RWPE2 (cell line): ENCODE data around the gene SPECC1.

ENCODE experiments used
- ATAC-seq: fragments of 200-7000 bp; cut with Tn5 transposase; 3 replicates; pipeline ENCODE4 v1.9.1; 2021; ENCODE audit warnings: low read depth
- DNase-seq: peaks from one replicate; pipeline ENCODE4 v3.0.0-alpha.2; 2020; ENCODE audit warnings: low spot score
- H3K27ac ChIP-seq: fragments of 450-650 bp; 2 replicates; pipeline ENCODE4 v1.5.1; 2017; ENCODE audit warnings: mild to moderate bottlenecking; ENCODE audit not compliant: poor library complexity, severe bottlenecking
- H3K27me3 ChIP-seq: fragments of 250-450 bp; sonication (Bioruptor Pico); 2 replicates; pipeline ENCODE4 v1.5.1; 2021; ENCODE audit warnings: mild to moderate bottlenecking, moderate library complexity; ENCODE audit not compliant: insufficient read depth, poor library complexity, severe bottlenecking
- H3K36me3 ChIP-seq: fragments of 250-450 bp; sonication (Bioruptor Pico); 2 replicates; pipeline ENCODE4 v1.5.1; 2020; ENCODE audit warnings: low read depth, mild to moderate bottlenecking, moderate library complexity
- H3K4me1 ChIP-seq: fragments of 250-450 bp; sonication (Bioruptor Pico); 2 replicates; pipeline ENCODE4 v1.5.1; 2021; ENCODE audit warnings: mild to moderate bottlenecking, moderate library complexity; ENCODE audit not compliant: insufficient read depth, poor library complexity, severe bottlenecking
- H3K4me3 ChIP-seq: fragments of 250-450 bp; sonication (Bioruptor Pico); 2 replicates; pipeline ENCODE4 v1.5.1; 2021; ENCODE audit warnings: mild to moderate bottlenecking, moderate library complexity; ENCODE audit not compliant: severe bottlenecking
- H3K9me3 ChIP-seq: fragments of 250-450 bp; sonication (Bioruptor Pico); 2 replicates; pipeline ENCODE4 v1.5.1; 2021; ENCODE audit warnings: mild to moderate bottlenecking, moderate library complexity; ENCODE audit not compliant: severe bottlenecking
- CTCF ChIP-seq: fragments of 450-650 bp; IDR thresholded peaks from one replicate; pipeline ENCODE4 v1.5.1; 2017; ENCODE audit warnings: mild to moderate bottlenecking, moderate library complexity; ENCODE audit not compliant: poor library complexity, severe bottlenecking

SPECC1 gene

DNA sequence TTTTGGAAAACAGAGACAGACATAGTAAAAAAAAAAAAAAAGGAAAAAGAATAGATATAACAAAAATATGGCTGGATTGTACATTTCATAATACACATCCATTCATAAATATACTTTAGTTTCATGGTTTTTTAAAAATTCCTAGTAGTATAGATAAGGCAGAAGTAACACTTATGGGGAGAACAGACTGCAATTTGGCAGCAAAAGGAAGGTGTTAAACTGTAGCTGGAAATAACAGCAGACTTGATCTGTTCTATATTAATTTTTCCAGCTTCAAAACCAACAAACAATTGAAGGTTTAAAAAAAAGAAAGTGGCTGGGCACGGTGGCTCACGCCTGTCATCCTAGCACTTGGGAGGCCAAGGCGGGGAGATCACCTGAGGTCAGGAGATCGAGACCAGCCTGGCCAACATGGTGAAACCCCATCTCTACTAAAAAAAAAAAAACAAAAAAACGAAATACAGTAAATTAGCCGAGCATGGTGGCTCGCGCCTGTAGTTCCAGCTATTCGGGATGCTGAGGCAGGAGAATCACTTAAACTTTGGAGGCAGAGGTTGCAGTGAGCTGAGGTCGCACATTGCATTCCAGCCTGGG is 191.8 kb downstream of the SPECC1 start:
- Histone ChIP-seq H3K4me3 (no peak overlapping the region), H3K4me1 (peaks cover 46% of the 10 kb centered on the region), H3K36me3 (peaks cover 3% of the 10 kb centered on the region; the same call in 1 of the 2 replicates), H3K9me3 (peaks cover 3% of the 10 kb centered on the region), H3K27me3 (no peaks in the 10 kb centered on the region), H3K27ac (peak overlapping the region; percentile 98)
- ATAC-seq (no peak), DNase-seq (no peak)
- no peak for TF ChIP-seq CTCF

DNA sequence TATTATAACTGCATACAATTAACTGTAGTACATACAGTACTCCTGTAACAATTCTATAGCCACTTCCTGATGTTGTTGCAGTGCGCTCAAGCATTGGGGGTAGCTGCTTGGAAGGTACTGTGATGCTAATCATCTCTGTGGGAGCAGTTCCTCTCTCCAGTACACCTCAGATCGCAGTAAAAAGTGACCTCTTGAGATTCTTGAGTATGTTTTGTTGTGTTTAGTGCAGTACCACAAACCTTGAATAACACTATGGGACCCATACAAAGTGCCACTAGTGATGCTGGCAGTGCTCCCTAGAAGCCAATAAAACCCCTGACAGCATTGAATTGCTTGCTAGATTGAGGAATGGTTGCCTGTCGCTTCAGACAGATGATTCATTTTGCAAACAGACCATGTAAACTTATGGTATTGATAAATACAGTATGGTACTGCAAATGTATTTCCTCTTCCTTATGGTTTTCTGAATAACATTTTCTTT is 193.0 kb downstream of the SPECC1 start:
- peaks cover 57% of the 10 kb centered on the region for H3K4me1 ChIP-seq
- no peak for TF ChIP-seq CTCF
- peak; percentile 26; the same call in 1 of the 3 replicates for ATAC-seq
- DNase-seq, result no peak
- H3K27me3 ChIP-seq, result no peaks in the 10 kb centered on the region
- peaks cover 3% of the 10 kb centered on the region for H3K9me3 ChIP-seq
- H3K36me3 ChIP-seq, result no peaks in the 10 kb centered on the region; the same call in 1 of the 2 replicates
- H3K4me3 ChIP-seq, result no peak overlapping the region
- H3K27ac ChIP-seq, result peak overlapping the region; percentile 98

DNA sequence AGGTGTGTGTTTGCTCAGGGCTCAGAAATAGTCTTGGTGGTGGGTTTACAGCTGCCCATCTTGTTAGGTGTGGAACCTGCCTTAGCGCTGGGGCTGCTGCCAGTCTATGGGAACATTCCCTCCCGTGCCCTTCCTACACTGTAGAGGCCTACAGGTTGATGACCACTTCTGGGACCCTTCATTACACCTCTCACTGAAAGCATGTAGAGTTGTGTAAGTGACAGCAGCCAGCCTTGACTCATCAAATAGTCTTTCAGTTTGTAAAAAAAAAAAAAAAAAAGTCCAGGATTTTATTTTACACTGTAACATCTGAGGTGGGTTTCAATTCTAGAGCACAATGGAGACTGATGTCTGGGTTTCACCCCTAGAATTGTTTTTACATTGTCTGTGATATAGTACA is 193.9 kb downstream of the SPECC1 start:
- peaks cover 3% of the 10 kb centered on the region for H3K9me3 ChIP-seq
- H3K4me1 ChIP-seq, result peaks cover 66% of the 10 kb centered on the region
- ATAC-seq (peak; percentile 33; the same call in 2 of the 3 replicates), DNase-seq (no peak)
- no peaks in the 10 kb centered on the region for H3K27me3 ChIP-seq
- peak overlapping the region; percentile 98 for H3K27ac ChIP-seq
- H3K36me3 ChIP-seq, result peaks cover 3% of the 10 kb centered on the region; the same call in 1 of the 2 replicates
- TF ChIP-seq CTCF, result no peak
- H3K4me3 ChIP-seq, result no peak overlapping the region

DNA sequence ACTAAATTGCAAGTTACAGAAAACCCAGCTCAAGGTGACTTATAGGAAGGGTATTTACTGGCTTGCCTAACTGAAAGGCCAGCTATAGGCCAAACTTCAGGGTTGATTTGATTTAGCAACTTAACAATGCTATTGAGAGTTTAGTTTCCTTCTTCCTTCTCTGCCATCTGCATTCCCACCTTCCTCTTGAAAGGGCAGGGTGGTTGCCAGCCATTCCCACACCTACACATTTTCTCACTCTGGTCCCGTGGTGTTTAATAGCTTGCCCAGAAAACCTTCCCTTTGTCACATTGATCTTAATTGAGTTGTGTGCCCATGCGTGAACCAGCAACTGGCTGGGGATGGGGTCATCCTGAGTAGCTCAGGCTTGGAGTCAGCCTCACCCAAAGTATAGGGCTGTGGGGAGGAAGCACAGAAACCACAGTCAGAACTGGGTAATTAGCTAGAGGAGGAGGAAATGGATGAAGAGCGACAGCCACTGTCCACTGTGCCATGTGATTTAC is 194.7 kb downstream of the SPECC1 start:
- H3K4me1 ChIP-seq, result peaks cover 72% of the 10 kb centered on the region
- no peak for DNase-seq
- H3K36me3 ChIP-seq, result peaks cover 11% of the 10 kb centered on the region
- no peak for TF ChIP-seq CTCF
- H3K27ac ChIP-seq, result peak overlapping the region; percentile 98
- H3K9me3 ChIP-seq, result no peaks in the 10 kb centered on the region
- H3K27me3 ChIP-seq, result no peaks in the 10 kb centered on the region
- no peak overlapping the region for H3K4me3 ChIP-seq
- no peak for ATAC-seq

DNA sequence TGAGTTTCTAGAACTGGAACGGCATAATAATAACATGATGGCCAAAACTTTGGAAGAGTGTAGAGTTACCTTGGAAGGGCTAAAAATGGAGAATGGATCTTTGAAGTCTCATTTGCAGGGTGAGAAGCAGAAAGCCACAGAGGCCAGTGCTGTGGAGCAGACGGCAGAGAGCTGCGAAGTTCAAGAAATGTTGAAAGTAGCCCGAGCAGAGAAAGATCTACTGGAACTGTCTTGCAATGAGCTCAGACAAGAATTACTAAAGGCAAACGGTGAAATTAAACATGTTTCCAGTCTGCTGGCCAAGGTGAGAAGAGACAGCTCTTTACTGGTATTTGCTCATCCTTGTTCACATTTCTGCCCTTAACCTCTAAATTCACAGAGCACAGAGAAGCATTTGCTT is 196.4 kb downstream of the SPECC1 start:
- peaks cover 66% of the 10 kb centered on the region for H3K4me1 ChIP-seq

More for the DNA sequence above, 196.4 kb downstream of the SPECC1 start:
- no peak for TF ChIP-seq CTCF
- no peaks in the 10 kb centered on the region for H3K27me3 ChIP-seq
- no peaks in the 10 kb centered on the region for H3K9me3 ChIP-seq
- no peak for DNase-seq
- peaks cover 15% of the 10 kb centered on the region for H3K36me3 ChIP-seq
- H3K4me3 ChIP-seq, result no peak overlapping the region
- peak overlapping the region; percentile 98 for H3K27ac ChIP-seq
- no peak for ATAC-seq
